PC-9 (cell line): ENCODE results near the gene PUS1. TPM values are rescaled to one million over a fixed set of nuclear protein-coding genes. Genes with fewer than 3 reads are reported as not detected.

Experiments
- BruUV-seq: library from RNA; stranded (reverse); fragments of 400-500 nt; replicated peaks from 2 replicates; lab custom pipeline; 2021; lab: Mats Ljungman, UMichigan
- CTCF ChIA-PET: fragments of 300-600 bp; sonication (Branson Sonifier 250); formaldehyde crosslinking; loops from one replicate; lab custom pipeline; 2022; ENCODE audit warnings: antibody characterized with exemption; lab: Charles Lee
- POLR2A ChIA-PET: fragments of 300-600 bp; sonication (Branson Sonifier 250); formaldehyde crosslinking; loops from one replicate; lab custom pipeline; 2022; ENCODE audit warnings: antibody characterized with exemption; ENCODE audit not compliant: unreplicated experiment; lab: Charles Lee
- DNase-seq, 2 experiments: peaks; one replicate each; pipeline versions ENCODE4 v3.0.0 to v3.0.0-alpha.2; 2015 to 2022; ENCODE audit warnings: mixed read lengths in 1 of 2
- H2AFZ ChIP-seq: fragments of 200-600 bp; sonication (generic); 2 replicates; pipeline ENCODE4 v1.8.1; 2017; ENCODE audit warnings: antibody characterized with exemption
- H3F3A ChIP-seq: fragments of 200-600 bp; sonication (generic); 2 replicates; pipeline ENCODE4 v1.8.1; 2017; ENCODE audit warnings: antibody characterized with exemption, mild to moderate bottlenecking, low read depth; ENCODE audit not compliant: insufficient read depth
- H3K27ac ChIP-seq: fragments of 200-600 bp; sonication (generic); 2 replicates; pipeline ENCODE4 v1.6.1; 2016; ENCODE audit warnings: mixed run types
- H3K27me3 ChIP-seq: fragments of 200-600 bp; sonication (generic); 2 replicates; pipeline ENCODE4 v1.6.1; 2016; ENCODE audit warnings: low read depth, mixed run types; ENCODE audit not compliant: insufficient read depth
- H3K36me3 ChIP-seq: fragments of 200-600 bp; sonication (generic); 2 replicates; pipeline ENCODE4 v1.6.1; 2016; ENCODE audit warnings: low read depth, mixed run types
- H3K4me1 ChIP-seq: fragments of 200-600 bp; sonication (generic); replicated peaks from 2 replicates; pipeline ENCODE4 v1.6.1; 2016; ENCODE audit warnings: mixed run types; ENCODE audit not compliant: insufficient read depth
- H3K4me2 ChIP-seq: fragments of 200-600 bp; sonication (generic); 2 replicates; pipeline ENCODE4 v1.6.1; 2017; ENCODE audit warnings: mixed run types
- H3K4me3 ChIP-seq: fragments of 200-600 bp; sonication (generic); 2 replicates; pipeline ENCODE4 v1.6.1; 2016; ENCODE audit warnings: mixed run types
- H3K79me2 ChIP-seq: fragments of 200-600 bp; sonication (generic); 2 replicates; pipeline ENCODE4 v1.6.1; 2017; ENCODE audit warnings: low read depth, mixed run types
- H3K9me2 ChIP-seq: fragments of 200-600 bp; sonication (generic); 2 replicates; pipeline ENCODE4 v1.8.1; 2017; ENCODE audit warnings: mild to moderate bottlenecking; ENCODE audit not compliant: insufficient read depth
- H3K9me3 ChIP-seq: fragments of 200-600 bp; sonication (generic); 2 replicates; pipeline ENCODE4 v1.8.1; 2016; ENCODE audit warnings: low read depth; ENCODE audit not compliant: insufficient read depth
- H4K20me1 ChIP-seq: fragments of 200-600 bp; sonication (generic); 2 replicates; pipeline ENCODE4 v1.8.1; 2017; ENCODE audit not compliant: insufficient read depth
- EZH2 ChIP-seq: fragments of 200-600 bp; sonication (generic); IDR thresholded peaks from 2 replicates; pipeline ENCODE4 v1.8.0; 2017; ENCODE audit warnings: antibody characterized with exemption, low read depth
- intact Hi-C: fragments of 100-400 bp; cut with micrococcal nuclease; formaldehyde crosslinking; loops from one replicate; pipeline ENCODE4 v1.10.0; 2022; ENCODE audit not compliant: unreplicated experiment
- total RNA-seq: library from RNA; stranded (reverse); gene quantifications from 2 replicates; pipeline ENCODE4 v1.2.3, GENCODE V29; 2021
- TF ChIP-seq, protein P1 (sequence below): fragments of 200-600 bp; sonication (generic); conservative IDR thresholded peaks from 2 replicates; pipeline ENCODE4 v1.6.1; 2017; ENCODE audit warnings: mixed run types, antibody characterized with exemption, mild to moderate bottlenecking, moderate library complexity

The PUS1 gene
- total RNA-seq, 1 experiment from 2014 or later = 37.0 TPM

DNA sequence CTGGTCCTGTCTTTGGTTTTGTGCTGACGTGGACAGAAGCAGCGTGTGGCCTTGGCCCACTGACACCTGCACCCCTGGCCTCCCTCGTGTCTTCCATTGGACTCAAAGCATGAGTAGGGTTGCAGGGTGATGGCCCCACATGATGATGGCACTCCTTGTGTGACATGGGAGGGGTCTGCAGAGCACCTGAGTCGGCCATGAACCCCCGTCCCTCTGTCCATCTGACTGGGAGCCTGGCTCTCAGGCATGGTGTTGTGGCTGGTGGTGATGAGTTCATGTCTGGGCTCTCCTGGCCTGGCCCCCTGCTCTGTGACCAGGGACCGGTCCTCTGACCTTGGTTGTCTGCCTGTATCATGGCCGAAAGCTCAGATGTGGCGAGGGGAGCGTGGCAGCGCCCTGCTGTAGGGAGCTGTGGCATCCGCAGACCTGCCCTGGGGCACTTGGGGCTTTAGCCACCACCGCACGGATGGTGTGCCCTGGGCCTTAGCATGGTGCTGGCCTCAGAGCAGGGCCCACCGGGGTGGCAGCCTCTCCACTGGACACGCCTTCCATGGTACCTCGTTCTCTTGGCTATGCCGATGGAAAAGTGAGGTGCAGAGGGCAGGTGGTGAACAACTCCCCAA lies 17.9 kb upstream of the PUS1 start:
- peaks cover 2% of the 10 kb centered on the region; the same call in 1 of the 2 replicates for H3F3A ChIP-seq
- ChIA-PET POLR2A (no interaction called here), CTCF (no interaction called here)
- H3K4me3 ChIP-seq = no peak overlapping the region
- peaks cover 13% of the 10 kb centered on the region for H3K36me3 ChIP-seq
- no peaks in the 10 kb centered on the region for H3K9me3 ChIP-seq
- H3K79me2 ChIP-seq = no peaks in the 10 kb centered on the region
- H4K20me1 ChIP-seq = peaks cover 12% of the 10 kb centered on the region
- intact Hi-C loops = no loop called here
- no peak overlapping the region for H3K27ac ChIP-seq
- no peaks in the 10 kb centered on the region for H3K4me1 ChIP-seq
- H3K27me3 ChIP-seq = no peaks in the 10 kb centered on the region
- no peak overlapping the region for H3K4me2 ChIP-seq
- no TSS peak for BruUV-seq
- DNase-seq = no peak
- no peak overlapping the region for H2AFZ ChIP-seq
- H3K9me2 ChIP-seq = no peaks in the 10 kb centered on the region
- TF ChIP-seq, protein P1, sequence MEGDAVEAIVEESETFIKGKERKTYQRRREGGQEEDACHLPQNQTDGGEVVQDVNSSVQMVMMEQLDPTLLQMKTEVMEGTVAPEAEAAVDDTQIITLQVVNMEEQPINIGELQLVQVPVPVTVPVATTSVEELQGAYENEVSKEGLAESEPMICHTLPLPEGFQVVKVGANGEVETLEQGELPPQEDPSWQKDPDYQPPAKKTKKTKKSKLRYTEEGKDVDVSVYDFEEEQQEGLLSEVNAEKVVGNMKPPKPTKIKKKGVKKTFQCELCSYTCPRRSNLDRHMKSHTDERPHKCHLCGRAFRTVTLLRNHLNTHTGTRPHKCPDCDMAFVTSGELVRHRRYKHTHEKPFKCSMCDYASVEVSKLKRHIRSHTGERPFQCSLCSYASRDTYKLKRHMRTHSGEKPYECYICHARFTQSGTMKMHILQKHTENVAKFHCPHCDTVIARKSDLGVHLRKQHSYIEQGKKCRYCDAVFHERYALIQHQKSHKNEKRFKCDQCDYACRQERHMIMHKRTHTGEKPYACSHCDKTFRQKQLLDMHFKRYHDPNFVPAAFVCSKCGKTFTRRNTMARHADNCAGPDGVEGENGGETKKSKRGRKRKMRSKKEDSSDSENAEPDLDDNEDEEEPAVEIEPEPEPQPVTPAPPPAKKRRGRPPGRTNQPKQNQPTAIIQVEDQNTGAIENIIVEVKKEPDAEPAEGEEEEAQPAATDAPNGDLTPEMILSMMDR = no peak
- no peak for TF ChIP-seq EZH2

GRCh38 chr12:131911851-131912477 lies 17.1 kb upstream of the PUS1 start:
- Histone ChIP-seq H3F3A (no peaks in the 10 kb centered on the region), H3K4me1 (no peaks in the 10 kb centered on the region), H2AFZ (no peak overlapping the region), H3K27me3 (no peaks in the 10 kb centered on the region), H3K9me2 (no peaks in the 10 kb centered on the region), H3K9me3 (no peaks in the 10 kb centered on the region), H4K20me1 (peaks cover 14% of the 10 kb centered on the region), H3K4me2 (no peak overlapping the region), H3K27ac (no peak overlapping the region), H3K4me3 (no peak overlapping the region), H3K79me2 (no peaks in the 10 kb centered on the region), H3K36me3 (peaks cover 8% of the 10 kb centered on the region)
- no peak for TF ChIP-seq EZH2
- TF ChIP-seq, protein P1 = no peak
- intact Hi-C loops = loop anchor here (1.0 to 2.0 kb wide), 2 partner anchors 10 to 15 kb away; no protein-coding TSS in a partner anchor
- CTCF ChIA-PET = no interaction called here
- POLR2A ChIA-PET = no interaction called here
- BruUV-seq = no TSS peak
- DNase-seq = no peak

- POLR2A ChIA-PET = no interaction called here
- BruUV-seq = no TSS peak
Observed at GRCh38 chr12:131912518-131913274, 16.4 kb upstream of the PUS1 start.

More at GRCh38 chr12:131912518-131913274, 16.4 kb upstream of the PUS1 start:
- Histone ChIP-seq H3K4me2 (no peak overlapping the region), H3K4me1 (no peaks in the 10 kb centered on the region), H3K9me2 (no peaks in the 10 kb centered on the region), H3K27ac (no peak overlapping the region), H3F3A (no peaks in the 10 kb centered on the region), H3K9me3 (no peaks in the 10 kb centered on the region), H2AFZ (no peak overlapping the region), H4K20me1 (peaks cover 9% of the 10 kb centered on the region), H3K79me2 (no peaks in the 10 kb centered on the region), H3K36me3 (peaks cover 8% of the 10 kb centered on the region), H3K27me3 (no peaks in the 10 kb centered on the region), H3K4me3 (no peak overlapping the region)
- CTCF ChIA-PET = no interaction called here
- DNase-seq = peak in 1 of 2 experiments; percentile 74
- no peak for TF ChIP-seq EZH2
- TF ChIP-seq, protein P1 = no peak; the same call in 1 of the 2 replicates
- intact Hi-C loops = loop anchor here (1.0 to 2.0 kb wide), 2 partner anchors 10 to 16 kb away; no protein-coding TSS in a partner anchor
